ENCODE measurements around the gene PKM.

Gene PKM

DNA sequence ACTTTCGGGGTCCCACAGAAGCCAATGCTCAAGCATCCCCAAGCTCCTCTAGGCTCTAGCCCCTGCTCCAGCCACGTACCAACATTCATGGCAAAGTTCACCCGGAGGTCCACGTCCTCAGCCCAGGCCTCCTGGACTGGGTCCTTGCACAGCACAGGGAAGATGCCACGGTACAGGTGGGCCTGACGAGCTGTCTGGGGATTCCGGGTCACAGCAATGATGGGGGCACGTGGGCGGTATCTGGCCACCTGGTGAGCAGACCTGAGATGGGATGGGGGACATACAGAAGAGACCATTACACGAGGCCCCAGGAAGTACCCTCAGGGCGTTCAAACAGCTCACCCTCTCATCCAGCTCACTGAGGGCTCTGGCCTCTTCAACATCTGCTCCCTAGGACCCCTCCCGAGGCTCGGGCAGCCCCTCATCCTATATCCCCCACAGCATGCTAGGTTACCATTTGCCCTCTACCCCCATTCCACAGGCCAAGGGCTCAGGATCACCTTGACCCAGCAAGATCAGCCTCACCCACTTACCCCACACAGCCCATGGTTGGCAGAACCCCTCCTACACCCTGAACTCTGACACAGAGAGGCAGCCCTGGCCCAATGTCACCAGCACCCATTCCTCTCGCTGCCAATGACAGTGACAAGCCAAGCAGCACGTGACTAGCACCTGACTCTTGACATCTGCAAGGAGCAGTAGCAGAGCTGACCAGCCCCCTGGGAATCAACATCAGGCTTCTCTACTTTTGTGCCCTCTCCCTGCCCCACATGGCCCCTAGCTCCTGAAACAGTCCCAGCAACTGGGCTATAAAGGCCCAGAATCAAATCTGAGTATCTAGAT, 30.4 kb downstream of the PKM start:
- DNase-seq (ENCODE audit: low read depth in 2 of 2): no peak

DNA sequence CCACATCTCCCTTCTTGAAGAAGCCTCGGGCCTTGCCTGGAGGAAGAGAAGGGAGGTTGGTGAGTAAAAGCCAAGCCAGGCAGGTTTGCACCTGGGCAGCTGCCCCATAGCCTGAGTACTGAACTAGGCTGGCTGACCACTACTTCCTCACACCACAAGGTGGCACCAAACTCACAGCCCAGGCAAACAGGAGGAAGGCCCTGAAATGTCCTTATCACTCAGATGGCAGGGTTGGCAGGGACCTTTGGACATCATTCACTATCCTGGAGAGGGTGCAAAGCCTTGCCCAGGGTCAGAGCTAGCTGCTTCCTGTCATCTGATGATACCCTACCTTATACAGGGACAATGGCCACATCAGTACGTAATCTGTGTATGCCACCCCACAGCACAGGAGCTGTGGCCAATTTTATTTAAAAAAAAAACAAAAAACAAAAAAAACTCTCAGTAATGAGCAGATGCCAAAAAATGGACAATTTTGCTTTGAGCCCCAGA, 31.2 kb downstream of the PKM start:
- DNase-seq (ENCODE audit: low read depth in 2 of 2): peak; percentile 45 to 52

DNA sequence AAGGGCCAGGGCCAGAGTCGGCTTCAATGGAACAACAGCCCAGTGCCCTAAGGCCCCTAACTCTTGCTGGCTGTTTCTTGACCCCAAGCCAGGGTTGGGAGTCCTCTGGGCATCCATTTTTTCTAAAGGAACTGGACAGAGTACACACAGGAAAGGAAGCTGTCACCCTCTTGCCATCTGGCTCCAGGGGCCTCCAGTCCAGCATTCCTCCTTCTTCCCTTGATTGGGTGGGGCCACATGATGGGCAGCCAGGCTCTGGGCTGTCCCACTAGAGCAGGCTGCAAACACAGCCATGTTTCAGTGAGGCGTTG, 31.8 kb downstream of the PKM start:
- DNase-seq (ENCODE audit: low read depth in 2 of 2): no peak

DNA sequence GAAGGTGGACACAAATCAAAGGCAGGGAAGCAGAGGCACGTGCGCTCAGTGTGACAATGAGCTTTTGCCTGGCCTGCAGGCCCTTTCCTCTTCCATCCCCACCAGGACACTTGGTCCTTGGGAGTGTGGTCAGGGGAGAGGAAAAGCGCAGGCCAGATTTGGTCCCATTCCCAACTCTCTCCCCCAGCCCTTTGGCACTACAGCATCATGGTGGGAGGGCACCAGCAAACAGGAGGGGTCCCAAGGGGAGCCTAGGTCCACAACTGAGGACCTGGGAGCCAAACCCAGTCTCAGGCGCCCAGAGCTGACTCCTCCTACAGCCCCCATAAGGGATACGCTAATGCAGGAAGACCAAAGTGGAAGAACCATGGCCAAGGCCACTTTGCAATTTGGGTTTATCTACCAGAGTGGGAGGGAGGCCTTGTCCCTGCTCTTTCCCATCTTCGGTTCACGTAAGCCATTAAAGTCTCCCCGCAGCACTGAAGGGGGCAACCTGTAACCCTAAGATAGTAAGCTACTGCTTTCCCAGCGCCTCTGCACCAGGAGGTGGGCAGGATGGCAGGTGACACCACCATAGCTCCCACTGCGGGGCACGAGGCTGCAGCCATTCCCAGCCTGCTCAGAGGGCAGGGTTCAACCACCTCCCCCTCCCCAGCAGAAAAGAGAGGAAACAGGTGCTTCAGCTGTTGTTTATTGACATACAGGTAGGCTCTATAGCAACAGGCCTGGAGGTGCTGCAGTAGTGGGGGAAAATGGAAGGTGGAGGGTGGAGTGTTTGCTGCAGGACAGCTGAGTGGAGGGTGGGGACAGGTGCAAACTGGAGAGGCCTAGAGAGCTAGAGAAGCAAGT, 32.4 kb downstream of the PKM start:
- DNase-seq (ENCODE audit: low read depth in 2 of 2): no peak

DNA sequence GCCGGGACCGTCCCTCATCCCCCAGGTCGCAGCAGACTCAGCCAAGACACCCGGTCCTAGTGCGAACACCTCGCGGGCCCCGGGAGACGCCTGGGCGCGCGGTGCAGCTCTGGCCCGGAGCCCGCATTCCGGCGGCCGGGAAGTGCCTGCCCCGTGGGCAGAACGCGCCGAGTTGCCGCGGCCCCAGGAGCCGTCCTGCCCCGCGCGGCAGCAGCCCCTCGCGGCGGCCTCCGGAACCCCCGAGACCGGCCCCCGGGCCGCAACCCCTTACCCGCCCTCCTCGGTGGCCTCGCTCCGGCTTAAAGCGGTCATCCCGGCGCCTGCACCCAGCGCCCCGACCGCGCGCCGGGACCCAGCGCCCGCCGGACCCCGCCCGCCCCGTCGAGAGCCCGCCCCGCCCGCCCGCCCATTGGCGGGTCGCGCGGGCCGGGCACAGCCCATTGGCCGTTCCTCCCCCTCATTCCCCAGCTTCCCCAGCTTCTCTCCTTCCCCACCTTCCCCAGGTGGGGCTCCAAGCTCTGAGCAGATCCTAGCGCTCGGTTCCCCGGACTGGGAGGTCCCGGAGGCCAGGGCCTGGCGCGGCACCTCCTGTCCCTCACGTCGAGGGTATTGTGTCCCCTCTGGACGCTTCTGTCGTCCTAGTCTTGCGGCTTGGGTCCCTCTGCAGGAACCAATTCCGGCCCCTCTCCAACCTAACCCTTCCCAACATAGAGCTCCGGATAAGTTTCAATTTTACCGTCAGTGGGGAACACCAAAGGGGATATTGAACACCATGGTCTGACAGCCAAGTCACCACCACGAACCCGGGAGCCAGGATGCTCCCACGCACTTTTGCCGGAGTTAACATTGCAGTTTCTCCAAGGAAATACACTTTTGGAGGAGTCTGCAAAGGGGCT, 33.3 kb downstream of the PKM start, which contains the start of gene GRAMD2A:
TSS of gene GRAMD2A (minus strand) at position 328 of the 896 bp plus-strand sequence.
- DNase-seq (ENCODE audit: low read depth in 2 of 2): no peak

DNA sequence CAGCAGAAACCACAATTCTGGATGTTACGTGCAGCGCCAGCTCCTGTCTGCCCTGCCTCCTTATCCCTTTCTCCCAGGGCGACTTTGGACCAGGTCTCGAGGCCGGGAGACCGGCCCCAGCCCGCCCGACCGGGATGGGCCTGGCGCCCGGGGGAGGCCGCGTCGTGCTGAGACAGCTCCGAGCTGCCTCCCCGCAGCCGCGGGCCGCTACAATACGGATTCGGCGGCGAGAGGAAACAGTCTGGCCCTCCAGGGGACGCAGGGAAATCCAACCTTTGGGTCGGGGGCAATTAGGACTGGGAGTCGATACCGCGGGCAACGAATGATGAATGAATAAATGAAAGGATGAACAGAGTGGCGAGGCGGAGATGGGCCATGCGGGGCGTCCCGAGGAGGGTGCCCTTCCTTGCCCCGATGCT, 33.9 kb downstream of the PKM start:
- DNase-seq (ENCODE audit: low read depth in 2 of 2): no peak

DNA sequence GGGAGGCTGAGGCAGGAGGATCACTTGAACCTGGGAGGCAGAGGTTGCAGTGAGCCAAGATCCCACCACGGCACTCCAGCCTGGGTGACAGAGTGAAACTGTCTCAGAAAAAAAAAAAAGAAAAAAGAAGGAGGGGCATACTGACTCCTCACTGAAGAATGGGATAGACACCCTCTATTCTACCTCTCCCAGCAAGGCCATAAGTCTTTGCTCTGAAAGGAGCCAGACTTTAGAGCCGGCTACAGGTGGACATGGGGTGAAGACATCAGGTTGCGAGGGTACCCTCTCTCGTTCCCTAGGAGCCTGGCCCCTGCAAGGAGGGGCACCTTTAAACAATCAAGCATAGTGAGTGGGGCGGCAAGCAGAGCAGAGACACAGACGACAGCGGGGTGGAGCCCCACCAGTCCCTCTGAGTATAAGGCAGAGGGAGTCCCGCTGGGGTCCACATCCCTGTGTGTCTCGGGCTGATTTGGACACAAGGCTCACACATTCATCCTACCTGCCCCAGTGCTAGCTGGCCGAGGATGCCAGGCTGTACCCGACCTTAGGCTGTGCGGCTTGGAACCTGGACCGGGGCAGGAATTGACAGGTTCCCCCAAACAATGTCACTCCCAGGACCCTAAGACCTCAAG, 34.5 kb downstream of the PKM start:
- no peak for DNase-seq (ENCODE audit: low read depth in 2 of 2)

DNA sequence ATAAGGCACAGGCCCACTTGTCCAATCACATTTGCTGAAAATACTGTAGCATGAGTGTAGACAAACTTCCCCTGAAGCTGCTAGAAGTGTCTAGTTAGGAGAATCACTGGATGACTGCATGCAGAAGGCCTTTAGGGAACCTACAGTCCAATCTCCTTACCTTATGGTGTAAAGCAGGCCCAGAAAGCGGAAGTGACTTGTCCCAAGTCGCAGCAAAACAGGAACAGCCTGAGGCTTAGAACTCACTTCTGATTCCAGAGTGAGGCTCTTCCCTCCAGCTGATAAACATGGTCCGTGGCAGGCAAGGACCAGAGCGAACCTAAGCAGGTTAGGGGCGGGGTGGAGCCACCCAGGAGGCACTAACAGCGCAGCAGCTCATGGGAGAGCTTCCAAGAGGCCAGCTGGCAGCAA, 35.9 kb downstream of the PKM start:
- no peak for DNase-seq (ENCODE audit: low read depth in 2 of 2)

DNA sequence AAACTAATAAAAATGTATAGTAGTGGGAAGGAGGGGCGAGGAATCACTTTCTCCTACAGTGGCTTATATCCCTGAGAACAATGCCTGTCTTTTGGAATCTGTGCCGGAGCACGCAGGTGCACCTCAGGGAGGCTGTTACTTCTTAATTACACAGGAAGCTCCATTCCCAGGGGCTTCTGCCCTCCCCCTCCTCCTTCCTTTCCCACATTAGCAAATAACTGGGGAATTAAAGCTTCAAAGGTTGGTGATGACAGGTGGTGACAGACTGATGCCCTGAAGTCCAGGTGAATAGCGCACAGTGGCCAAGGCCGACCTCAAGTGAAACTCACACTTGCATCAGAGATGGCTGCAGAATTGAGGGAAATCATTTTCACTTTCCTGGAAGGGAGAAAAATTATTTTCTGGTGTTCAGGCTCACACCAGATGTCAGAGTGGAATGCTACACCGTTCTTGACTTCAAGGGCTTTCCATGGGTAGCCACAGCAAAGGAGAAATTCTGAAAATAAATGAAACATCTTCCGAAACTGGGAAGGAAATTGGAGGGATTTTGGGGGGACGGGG, 37.1 kb downstream of the PKM start:
- no peak for DNase-seq (ENCODE audit: low read depth in 2 of 2)

DNA sequence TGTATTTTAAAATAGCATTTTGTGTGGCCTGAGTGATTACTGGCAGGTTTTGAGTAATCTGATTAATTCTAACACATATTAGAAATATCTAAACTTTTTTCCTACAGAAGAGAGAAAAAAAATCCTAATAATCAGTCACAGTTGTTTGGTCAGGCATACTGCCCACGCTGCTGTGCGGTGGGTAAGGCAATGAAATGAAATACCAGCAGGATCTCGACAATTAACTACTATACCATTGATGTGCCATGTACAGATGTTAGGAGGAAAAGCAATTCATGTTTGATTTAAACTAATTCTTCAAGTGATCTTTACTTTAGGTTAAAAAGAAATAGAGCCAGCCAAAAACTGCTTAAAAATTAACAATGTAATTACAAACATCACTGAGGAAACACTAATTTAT, 38.6 kb downstream of the PKM start:
- no peak for DNase-seq (ENCODE audit: low read depth in 2 of 2)

DNA sequence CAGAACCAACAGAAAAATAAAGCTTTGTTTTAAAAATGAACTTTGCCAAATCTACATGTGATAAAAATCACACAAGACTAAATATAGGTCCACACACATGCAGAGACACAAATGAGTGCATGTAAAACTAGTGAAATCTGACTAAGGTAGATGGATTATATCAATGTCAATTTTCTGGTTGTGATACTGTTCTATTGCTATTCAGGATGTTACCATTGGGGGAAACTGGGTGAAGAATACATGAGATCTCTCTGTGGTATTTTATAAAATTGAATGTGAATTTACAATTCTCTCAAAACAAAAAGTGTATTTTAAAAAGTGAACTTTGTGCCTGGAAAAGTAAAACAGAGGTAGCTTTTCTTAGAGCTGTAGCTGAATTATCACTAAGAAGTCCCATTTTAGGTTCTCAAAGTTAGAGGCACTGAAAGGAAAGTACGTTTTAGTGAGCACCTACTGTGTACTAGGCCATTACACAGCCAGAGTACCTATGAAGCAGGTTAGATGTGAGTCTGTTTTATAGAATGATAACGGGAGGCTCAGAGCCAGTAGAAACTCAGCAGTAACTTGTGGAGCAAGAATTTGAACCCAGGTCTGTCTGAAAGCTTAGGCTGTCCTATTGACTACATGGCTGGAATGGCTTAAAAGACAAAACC, 41.6 kb downstream of the PKM start:
- no peak for DNase-seq (ENCODE audit: low read depth in 2 of 2)

DNA sequence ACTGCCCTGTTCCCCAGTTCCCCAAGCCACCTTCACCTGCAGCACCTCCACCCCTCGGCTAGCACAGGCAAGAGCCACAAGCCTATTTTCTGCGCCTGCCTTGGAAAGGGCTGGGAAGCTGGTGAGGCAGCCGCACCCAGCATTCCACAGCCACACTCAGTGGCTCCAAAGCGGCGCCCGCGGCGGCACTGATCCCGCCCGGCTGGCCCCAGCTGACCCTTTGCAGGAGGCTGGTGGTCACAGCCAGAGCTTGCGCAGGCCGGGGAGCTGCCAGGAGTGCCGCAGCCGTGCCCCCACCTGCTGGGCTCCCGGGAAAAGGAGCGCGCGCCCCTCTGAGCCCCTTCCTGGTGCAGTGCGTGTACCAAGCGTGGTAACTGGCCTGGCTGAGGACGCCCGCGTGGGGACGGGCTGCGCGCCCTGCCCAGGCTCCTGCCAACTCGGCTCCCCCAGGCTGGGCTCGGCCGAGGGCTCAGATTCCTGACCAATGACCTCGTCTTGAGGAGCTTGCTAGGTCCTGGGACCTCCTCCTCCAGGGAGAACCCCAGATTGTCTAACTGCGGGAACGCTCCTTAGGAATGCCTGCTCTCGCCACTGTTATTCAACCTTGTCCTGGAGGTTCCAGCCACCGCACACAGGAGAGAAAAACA, 46.7 kb downstream of the PKM start:
- no peak for DNase-seq (ENCODE audit: low read depth in 2 of 2)

DNA sequence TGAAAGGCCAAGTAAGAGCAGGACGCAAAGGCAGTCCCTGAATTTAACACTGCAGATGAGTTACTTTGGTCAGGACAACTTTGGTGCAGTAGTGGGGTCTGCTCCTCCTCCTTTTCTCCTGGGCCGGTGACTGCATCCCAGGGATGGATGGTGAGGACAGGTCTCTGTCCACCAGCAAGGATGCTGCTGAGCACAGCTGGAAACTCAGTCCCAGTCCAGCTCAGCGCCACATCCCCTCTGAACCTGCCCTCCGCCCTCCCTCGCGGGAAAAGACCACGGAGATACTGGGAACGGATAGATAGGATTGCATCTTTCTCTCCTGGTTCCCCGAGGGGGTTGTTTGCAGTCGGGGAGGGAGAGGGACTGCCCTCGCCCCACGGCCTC, 47.2 kb downstream of the PKM start:
- DNase-seq (ENCODE audit: low read depth in 2 of 2): no peak

DNA sequence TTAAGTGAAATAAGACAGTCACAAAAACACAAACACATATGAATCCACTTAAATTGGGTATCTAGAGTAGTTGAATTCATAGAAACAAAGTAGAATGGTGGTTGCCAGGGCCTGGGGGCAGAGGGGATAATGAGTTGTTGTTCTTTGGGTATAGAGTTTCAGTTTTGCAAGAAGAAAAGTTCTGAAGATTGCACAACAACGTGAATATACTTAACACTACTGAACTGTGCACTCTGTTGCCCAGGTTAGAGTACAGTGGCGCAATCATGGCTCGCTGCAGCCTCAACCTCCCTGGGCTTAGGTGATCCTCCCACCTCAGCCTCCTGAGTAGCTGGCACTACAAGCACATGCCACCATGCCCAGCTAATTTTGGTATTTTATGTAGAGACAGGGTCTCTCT, 48.3 kb downstream of the PKM start:
- DNase-seq (ENCODE audit: low read depth in 2 of 2): no peak

DNA sequence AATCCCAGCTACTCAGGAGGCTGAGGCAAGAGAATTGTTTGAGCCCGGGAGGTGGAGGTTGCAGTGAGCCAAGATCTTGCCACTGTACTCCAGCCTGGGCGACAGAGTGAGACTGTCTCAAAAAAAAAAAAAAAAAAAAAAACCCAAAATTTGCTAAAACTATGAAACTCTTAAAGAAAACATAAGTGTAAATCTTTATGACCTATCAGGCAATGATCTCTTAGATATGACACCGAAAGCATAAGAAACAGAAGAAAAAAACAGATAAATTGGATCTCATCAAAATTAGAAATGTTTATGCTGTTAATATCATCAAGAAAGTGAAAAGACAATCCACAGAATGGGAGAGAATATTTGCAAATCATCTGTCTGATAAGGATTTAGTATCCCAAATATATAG, 48.7 kb downstream of the PKM start:
- DNase-seq (ENCODE audit: low read depth in 2 of 2): no peak

DNA sequence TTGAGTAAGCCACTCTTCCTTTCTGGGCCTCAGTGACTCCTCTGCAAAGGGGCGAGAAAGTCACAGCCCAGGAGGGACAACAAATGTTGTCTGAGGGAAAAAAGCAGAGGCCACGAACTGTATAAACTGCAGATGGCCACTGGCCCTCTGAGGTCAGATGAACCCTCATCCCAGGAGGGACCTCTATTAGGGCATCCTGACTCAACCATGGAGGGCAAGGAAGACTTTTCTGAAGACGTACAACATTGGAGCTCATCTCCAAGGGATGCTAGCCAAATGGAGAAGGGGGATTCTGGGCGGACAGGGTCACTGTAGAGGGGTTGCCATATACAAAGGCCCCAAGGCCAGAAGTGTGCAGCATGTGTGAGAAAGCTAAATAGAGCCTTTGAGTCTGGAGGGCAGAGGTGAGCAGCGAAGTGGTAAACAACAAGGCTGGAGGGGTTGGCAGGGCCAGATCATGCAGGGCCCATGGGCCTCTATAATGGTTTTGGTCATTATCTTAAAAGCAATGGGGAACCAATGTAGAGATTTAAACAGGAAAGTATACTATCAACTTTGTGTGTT, 50.1 kb downstream of the PKM start:
- no peak for DNase-seq (ENCODE audit: low read depth in 2 of 2)

DNA sequence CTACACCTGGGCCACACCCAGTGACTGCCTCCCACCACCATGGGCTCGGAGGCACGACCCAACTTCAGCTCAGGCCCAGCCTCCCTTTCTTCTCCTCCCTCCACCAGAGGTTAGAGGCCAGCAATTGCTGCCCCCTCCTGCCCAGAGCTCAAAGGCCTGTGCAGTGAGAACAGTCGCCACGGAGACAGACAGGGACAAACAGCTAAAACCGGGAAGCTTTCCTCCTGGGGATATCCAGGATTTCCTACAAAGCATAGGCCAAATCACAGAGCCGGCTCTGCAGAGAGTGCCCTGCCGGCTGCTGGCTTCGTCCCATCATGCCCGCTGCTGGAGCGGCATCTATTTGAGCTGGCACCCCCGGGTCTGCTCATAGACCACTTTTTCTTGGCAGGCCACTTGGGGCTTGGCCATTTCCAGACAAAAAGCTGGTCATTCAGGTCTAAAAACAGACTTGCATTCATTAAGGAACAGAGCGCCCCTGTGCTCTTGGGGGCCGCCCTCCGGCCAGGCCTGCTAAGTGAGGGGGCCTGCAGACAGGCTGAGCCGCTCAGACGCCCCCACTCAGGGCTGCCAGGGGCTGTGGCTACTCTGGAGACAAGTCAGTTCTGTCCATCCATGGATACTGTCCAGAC, 50.9 kb downstream of the PKM start:
- no peak for DNase-seq (ENCODE audit: low read depth in 2 of 2)

DNA sequence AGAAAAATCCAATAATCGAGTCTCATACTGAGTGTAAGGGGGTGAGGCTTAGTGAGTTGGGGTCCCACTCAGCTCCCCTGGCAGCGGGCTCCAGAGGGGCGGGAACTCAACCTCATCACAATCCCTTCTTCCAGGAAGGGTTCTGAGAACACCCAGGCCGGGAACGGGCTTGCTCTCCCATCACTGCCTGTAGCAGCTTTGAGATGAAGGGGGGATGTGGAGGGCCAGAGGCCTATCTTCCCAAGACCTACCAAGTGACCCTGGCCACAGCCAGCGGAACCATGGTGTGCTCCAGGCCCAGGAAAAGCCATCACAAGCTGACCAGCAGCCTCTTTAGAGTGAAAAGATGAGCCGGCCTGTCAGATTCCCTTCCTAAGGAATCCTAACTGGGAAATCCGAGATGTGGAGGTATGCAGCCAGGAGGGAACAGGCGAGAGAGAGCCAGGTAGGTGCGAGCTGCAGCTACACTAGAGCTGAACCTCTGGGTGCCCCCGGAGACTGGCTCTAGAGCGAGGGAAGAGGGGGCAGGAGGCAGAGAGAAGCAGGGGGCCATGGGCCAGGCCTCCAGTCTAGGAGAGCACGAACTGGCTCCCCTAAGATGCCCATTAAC, 51.9 kb downstream of the PKM start:
- no peak for DNase-seq (ENCODE audit: low read depth in 2 of 2)

DNA sequence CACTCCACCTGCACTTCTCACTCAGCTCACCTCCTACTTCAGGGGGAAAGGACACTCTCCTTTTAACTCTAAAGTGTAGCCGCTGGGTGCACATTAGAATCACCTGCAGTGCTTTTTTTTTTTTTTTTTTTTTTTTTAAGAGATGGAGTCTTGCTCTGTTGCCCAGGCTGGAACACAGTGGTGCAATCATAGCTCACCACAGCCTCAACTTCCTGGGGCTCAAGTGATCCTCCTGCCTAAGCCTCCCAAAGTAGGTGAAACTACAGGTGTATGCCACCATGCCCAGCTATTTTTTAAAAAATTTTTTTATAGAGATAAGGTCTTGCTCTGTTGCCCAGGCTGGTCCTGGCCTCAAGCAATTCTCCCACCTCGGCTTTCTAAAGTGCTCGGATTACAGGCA, 54.2 kb downstream of the PKM start:
- no peak for DNase-seq (ENCODE audit: low read depth in 2 of 2)
